22Rv1 (cell line): ENCODE measurements around the gene MICB.

ENCODE experiments used
- ZFX ChIP-seq: fragments of 450-650 bp; IDR thresholded peaks from 2 replicates; pipeline ENCODE4 v1.6.1; 2017; ENCODE audit warnings: antibody characterized with exemption, borderline replicate concordance
- TF ChIP-seq, protein P1 (sequence below): fragments of 450-650 bp; IDR thresholded peaks from 2 replicates; pipeline ENCODE4 v1.5.1; 2017; ENCODE audit warnings: mild to moderate bottlenecking

DNA sequence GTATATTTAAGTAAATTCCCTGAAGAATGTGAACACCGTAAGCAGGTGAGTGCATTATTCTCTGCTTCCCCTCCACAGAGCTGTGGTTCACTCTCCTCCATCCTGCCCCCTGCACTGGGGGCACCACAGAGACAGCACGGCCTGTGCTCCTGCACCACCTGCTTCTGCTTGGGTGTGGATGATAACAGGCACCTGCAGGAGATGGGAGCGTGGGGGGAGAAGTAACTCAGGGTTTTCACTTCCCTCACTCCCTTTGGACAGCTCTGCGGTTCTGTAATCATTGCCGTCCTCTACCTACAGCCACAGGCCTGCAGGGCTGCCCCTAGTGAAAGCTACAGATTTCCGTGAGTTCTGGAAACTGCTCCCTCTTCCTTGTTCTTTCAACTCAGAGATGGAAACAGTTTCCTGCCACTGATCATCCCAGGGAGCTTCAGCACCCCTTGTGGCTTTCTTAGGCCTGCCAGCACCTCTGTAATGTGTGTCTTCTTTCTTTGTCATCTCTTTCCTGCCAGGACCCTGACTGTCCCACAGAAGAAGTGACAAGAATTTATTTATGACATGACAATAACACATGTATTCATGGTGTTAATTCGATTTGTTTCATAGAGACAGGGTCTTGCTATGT lies 21.3 kb upstream of the MICB start:
- TF ChIP-seq, protein P1, sequence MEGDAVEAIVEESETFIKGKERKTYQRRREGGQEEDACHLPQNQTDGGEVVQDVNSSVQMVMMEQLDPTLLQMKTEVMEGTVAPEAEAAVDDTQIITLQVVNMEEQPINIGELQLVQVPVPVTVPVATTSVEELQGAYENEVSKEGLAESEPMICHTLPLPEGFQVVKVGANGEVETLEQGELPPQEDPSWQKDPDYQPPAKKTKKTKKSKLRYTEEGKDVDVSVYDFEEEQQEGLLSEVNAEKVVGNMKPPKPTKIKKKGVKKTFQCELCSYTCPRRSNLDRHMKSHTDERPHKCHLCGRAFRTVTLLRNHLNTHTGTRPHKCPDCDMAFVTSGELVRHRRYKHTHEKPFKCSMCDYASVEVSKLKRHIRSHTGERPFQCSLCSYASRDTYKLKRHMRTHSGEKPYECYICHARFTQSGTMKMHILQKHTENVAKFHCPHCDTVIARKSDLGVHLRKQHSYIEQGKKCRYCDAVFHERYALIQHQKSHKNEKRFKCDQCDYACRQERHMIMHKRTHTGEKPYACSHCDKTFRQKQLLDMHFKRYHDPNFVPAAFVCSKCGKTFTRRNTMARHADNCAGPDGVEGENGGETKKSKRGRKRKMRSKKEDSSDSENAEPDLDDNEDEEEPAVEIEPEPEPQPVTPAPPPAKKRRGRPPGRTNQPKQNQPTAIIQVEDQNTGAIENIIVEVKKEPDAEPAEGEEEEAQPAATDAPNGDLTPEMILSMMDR: no peak
- no peak for TF ChIP-seq ZFX
